Measurements from ENCODE around the gene NGLY1. TPM values are rescaled to one million over a fixed set of nuclear protein-coding genes. Genes with fewer than 3 reads are reported as not detected.

NGLY1 gene
- total RNA-seq, 1 experiment from 2014 or later, result 40.3 TPM

- no peak for DNase-seq
- Mint-ChIP-seq H3K4me1 (ENCODE audit: low read depth, unreplicated experiment) (peaks cover 12% of the 10 kb centered on the region), H3K27me3 (ENCODE audit: unreplicated experiment) (no peaks in the 10 kb centered on the region), H3K36me3 (ENCODE audit: insufficient read depth, unreplicated experiment) (no peaks in the 10 kb centered on the region), H3K9me3 (ENCODE audit: low read depth, unreplicated experiment) (no peaks in the 10 kb centered on the region), H3K27ac (ENCODE audit: unreplicated experiment) (no peak overlapping the region), H3K4me3 (ENCODE audit: low read depth, unreplicated experiment) (no peak overlapping the region)
- TF ChIP-seq, protein P1, sequence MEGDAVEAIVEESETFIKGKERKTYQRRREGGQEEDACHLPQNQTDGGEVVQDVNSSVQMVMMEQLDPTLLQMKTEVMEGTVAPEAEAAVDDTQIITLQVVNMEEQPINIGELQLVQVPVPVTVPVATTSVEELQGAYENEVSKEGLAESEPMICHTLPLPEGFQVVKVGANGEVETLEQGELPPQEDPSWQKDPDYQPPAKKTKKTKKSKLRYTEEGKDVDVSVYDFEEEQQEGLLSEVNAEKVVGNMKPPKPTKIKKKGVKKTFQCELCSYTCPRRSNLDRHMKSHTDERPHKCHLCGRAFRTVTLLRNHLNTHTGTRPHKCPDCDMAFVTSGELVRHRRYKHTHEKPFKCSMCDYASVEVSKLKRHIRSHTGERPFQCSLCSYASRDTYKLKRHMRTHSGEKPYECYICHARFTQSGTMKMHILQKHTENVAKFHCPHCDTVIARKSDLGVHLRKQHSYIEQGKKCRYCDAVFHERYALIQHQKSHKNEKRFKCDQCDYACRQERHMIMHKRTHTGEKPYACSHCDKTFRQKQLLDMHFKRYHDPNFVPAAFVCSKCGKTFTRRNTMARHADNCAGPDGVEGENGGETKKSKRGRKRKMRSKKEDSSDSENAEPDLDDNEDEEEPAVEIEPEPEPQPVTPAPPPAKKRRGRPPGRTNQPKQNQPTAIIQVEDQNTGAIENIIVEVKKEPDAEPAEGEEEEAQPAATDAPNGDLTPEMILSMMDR (IDR thresholded peaks at IDR 0.05; ENCODE audit: unreplicated experiment), result no peak
- CTCF ChIA-PET, result interaction anchor here (2.0 kb wide), 1 partner anchor 32 kb away, joined by 5 read pairs; the partner anchor contains the start of gene NGLY1
- intact Hi-C loops (cut with micrococcal nuclease; ENCODE audit: unreplicated experiment), result no loop called here
- no TSS peak for BruUV-seq (replicated peaks)
Measured at GRCh38 chr3:25751725-25752124, 31.5 kb downstream of the NGLY1 start.

GRCh38 chr3:25751048-25751447, 32.2 kb downstream of the NGLY1 start:
- no peaks in the 10 kb centered on the region for H3K27me3 Mint-ChIP-seq (ENCODE audit: unreplicated experiment)
- no TSS peak for BruUV-seq (replicated peaks)
- H3K4me1 Mint-ChIP-seq (ENCODE audit: low read depth, unreplicated experiment), result peaks cover 12% of the 10 kb centered on the region
- H3K36me3 Mint-ChIP-seq (ENCODE audit: insufficient read depth, unreplicated experiment), result no peaks in the 10 kb centered on the region
- TF ChIP-seq, protein P1 (IDR thresholded peaks at IDR 0.05; ENCODE audit: unreplicated experiment), result no peak
- DNase-seq, result no peak
- intact Hi-C loops (cut with micrococcal nuclease; ENCODE audit: unreplicated experiment), result no loop called here
- no peaks in the 10 kb centered on the region for H3K9me3 Mint-ChIP-seq (ENCODE audit: low read depth, unreplicated experiment)
- H3K4me3 Mint-ChIP-seq (ENCODE audit: low read depth, unreplicated experiment), result no peak overlapping the region
- CTCF ChIA-PET, result interaction anchor here (0.7 kb wide), 1 partner anchor 218 kb away, joined by 3 read pairs; no protein-coding TSS in a partner anchor
- no peak overlapping the region for H3K27ac Mint-ChIP-seq (ENCODE audit: unreplicated experiment)

GRCh38 chr3:25749031-25749581, 34.1 kb downstream of the NGLY1 start:
- H3K36me3 Mint-ChIP-seq (ENCODE audit: insufficient read depth, unreplicated experiment), result no peaks in the 10 kb centered on the region
- no peak for DNase-seq
- BruUV-seq (replicated peaks), result no TSS peak
- no peak overlapping the region for H3K4me3 Mint-ChIP-seq (ENCODE audit: low read depth, unreplicated experiment)
- CTCF ChIA-PET, result no interaction called here
- no peak overlapping the region for H3K27ac Mint-ChIP-seq (ENCODE audit: unreplicated experiment)
- H3K27me3 Mint-ChIP-seq (ENCODE audit: unreplicated experiment), result no peaks in the 10 kb centered on the region
- TF ChIP-seq, protein P1 (IDR thresholded peaks at IDR 0.05; ENCODE audit: unreplicated experiment), result no peak
- no peaks in the 10 kb centered on the region for H3K9me3 Mint-ChIP-seq (ENCODE audit: low read depth, unreplicated experiment)
- intact Hi-C loops (cut with micrococcal nuclease; ENCODE audit: unreplicated experiment), result no loop called here
- peaks cover 4% of the 10 kb centered on the region for H3K4me1 Mint-ChIP-seq (ENCODE audit: low read depth, unreplicated experiment)

DNA sequence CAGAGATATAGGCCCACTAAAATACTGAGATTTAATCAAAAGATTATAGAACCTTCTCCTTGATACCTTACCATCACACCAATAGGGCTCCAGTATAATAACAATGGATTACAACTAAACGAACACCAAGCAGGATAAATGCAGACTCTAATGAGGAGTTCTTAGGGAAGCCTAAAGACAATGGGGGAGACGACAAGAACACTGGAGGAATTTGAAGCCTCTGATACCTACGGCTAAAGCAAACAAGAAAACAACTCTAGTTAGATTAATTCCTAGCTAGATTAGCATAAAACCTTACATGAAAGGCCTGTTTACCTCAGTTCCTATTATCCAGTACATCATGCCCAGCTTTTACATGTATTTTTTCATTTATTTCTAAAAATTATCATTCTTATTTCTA, 35.1 kb downstream of the NGLY1 start:
- no peaks in the 10 kb centered on the region for H3K27me3 Mint-ChIP-seq (ENCODE audit: unreplicated experiment)
- no peaks in the 10 kb centered on the region for H3K4me1 Mint-ChIP-seq (ENCODE audit: low read depth, unreplicated experiment)
- H3K9me3 Mint-ChIP-seq (ENCODE audit: low read depth, unreplicated experiment), result no peaks in the 10 kb centered on the region
- no peaks in the 10 kb centered on the region for H3K36me3 Mint-ChIP-seq (ENCODE audit: insufficient read depth, unreplicated experiment)
- no TSS peak for BruUV-seq (replicated peaks)
- TF ChIP-seq, protein P1 (IDR thresholded peaks at IDR 0.05; ENCODE audit: unreplicated experiment), result no peak
- no peak overlapping the region for H3K27ac Mint-ChIP-seq (ENCODE audit: unreplicated experiment)
- no peak overlapping the region for H3K4me3 Mint-ChIP-seq (ENCODE audit: low read depth, unreplicated experiment)
- intact Hi-C loops (cut with micrococcal nuclease; ENCODE audit: unreplicated experiment), result no loop called here
- no peak for DNase-seq
- CTCF ChIA-PET, result no interaction called here
